Esophagus (tissue), 2 donors: Measurements from ENCODE around the gene EPS8. TPM values are rescaled to one million over a fixed set of nuclear protein-coding genes. Genes with fewer than 3 reads are reported as not detected.
A peak's percentile ranks its signal among the peaks of the same experiment; 100 is the strongest.

Source experiments
- H3K27ac ChIP-seq, 2 donors: one replicate each; pipeline ENCODE4 v1.5.1; 2013; ENCODE audit warnings: low read depth in 2 of 2, mild to moderate bottlenecking in 2 of 2, inconsistent platforms in 1 of 2, low read length in 1 of 2, moderate library complexity in 1 of 2
- H3K27me3 ChIP-seq, 2 donors: one replicate each; pipeline ENCODE4 v1.6.1; 2013; ENCODE audit warnings: low read length in 2 of 2, control low read depth in 1 of 2, mild to moderate bottlenecking in 1 of 2; ENCODE audit not compliant: insufficient read depth in 2 of 2, control insufficient read depth in 1 of 2
- H3K36me3 ChIP-seq, 2 donors: one replicate each; pipeline ENCODE4 v1.6.1; 2013; ENCODE audit warnings: low read length in 1 of 2; ENCODE audit not compliant: control insufficient read depth in 2 of 2, insufficient read depth in 2 of 2
- H3K4me1 ChIP-seq, 2 donors: one replicate each; pipeline ENCODE4 v1.6.1; 2013; ENCODE audit warnings: low read length in 1 of 2; ENCODE audit not compliant: control insufficient read depth in 2 of 2, insufficient read depth in 2 of 2
- H3K4me3 ChIP-seq, 2 donors: one replicate each; pipeline ENCODE4 v1.5.1; 2013; ENCODE audit warnings: low read length in 2 of 2, mild to moderate bottlenecking in 2 of 2, low read depth in 1 of 2, moderate library complexity in 1 of 2
- H3K9me3 ChIP-seq, 2 donors: one replicate each; pipeline ENCODE4 v1.6.1; 2013; ENCODE audit warnings: mild to moderate bottlenecking in 2 of 2, low read depth in 1 of 2, low read length in 1 of 2, moderate library complexity in 1 of 2; ENCODE audit not compliant: control insufficient read depth in 2 of 2, insufficient read depth in 1 of 2
- WGBS, 2 donors: extraction: QIAGEN DNeasy Blood & Tissue Kit; methylation state at CpG; one replicate each; pipeline ENCODE4 v1.1.7; 2013; 5-methylcytosine and 5-hydroxymethylcytosine counted together
- polyA plus RNA-seq, 2 donors: library from polyadenylated mRNA; stranded (reverse); fragments of 200-250 nt; gene quantifications; one replicate each; pipeline ENCODE4 v1.2.3, GENCODE V29; 2013
- donor health status: healthy with polysubstance abuse.
- donor health status: Bipolar disorder and iron deficiency.

Gene EPS8
- polyA plus RNA-seq: 1 to 10 TPM; 6.7 to 7.9 TPM

DNA sequence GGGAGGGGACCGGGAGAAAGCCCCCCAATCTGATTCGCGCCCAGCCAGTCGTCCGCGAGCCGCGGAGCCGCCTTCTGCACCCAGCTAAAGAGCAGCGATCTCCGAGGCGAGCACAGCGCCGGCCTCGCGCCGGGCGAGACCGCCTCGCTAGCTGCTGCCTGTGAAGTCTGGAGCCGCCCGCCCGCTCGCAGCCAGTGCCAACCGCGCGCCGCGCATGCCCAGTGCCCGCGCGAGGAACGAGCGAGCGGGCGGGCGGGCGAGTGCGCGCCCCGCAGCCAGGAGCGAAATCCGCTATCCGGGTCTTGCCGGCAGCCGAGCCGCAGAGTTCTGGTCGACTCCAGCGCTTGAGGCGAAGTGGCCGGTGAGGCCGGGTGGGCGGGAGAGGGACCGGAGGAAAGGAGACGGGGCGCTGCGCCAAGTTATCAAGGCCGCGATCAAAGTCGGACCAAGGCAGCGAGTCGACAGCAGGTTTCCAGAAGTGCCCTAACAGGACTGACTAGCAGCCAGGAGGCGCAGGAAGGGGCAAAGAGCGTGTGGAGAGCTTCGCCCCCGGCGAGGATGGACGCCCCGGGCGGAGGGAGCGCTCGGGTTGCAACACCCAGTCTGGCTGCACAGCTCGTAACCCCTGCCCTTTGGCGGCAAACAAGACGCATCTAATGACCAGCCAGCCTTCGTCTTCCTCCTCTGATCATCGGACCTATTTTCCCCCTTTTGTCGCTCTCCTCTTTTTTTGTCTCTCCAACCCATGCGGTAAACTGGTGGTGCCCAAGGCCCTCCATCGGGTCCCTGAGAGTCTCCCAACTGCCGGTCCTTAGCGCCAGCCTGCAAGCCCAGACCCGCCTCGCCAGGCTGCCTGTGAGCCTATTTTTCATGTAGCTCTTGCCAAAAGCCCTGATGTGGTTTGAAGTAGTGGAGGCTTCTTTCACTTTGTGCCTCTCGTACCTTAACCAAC is at the start of gene EPS8:
EPS8 (minus strand) TSS at position 169 of the 952 bp plus-strand sequence. CDS start 106,437 bp downstream, outside the sequence.
- Histone ChIP-seq H3K4me1 (no peaks in the 10 kb centered on the region), H3K9me3 (no peaks in the 10 kb centered on the region), H3K27me3 (no peaks in the 10 kb centered on the region), H3K27ac (peak within 1 kb of the TSS; percentile 87 to 91), H3K36me3 (no peaks in the 10 kb centered on the region), H3K4me3 (peak within 1 kb of the TSS; percentile 80 to 81)
- 1% methylated on average over 84 to 85 of the region's 85 CpGs for WGBS, 2 donors

DNA sequence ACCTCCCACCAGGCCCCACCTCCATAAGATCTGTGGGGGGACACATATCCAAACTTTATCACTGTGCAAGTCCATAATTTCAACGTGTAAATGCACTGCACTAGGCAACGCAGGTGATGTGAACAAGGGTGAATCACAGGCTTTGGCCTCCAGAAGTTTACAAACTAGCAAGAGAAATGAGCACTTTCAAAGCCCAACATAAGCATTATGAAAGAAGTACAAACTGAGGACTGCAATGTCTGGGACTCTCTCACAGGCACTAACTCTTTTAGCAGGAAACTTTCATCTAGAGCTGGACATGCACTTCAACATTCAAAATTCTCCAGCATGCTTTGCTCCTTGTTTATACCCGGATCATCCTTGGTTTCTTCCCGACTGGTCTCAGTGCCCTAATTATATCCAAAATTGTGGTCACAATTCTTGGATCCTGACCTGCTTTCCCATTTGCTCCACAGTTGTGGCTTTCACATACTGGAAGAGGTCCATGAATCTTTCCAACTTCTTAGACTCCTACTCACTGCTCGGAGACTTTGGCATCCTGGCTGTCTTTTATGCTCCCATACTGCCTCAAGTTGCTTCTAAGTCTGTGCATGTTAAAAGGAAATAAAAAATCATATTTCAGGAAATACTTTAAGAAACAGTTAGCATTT is 48.1 kb upstream of the EPS8 start:
- H3K4me1 ChIP-seq: no peaks in the 10 kb centered on the region
- no peak overlapping the region for H3K4me3 ChIP-seq
- H3K27me3 ChIP-seq: no peaks in the 10 kb centered on the region
- 63 to 66% methylated on average over 5 of the region's 5 CpGs for WGBS, 2 donors
- no peak overlapping the region for H3K27ac ChIP-seq
- no peaks in the 10 kb centered on the region for H3K36me3 ChIP-seq
- no peaks in the 10 kb centered on the region for H3K9me3 ChIP-seq

DNA sequence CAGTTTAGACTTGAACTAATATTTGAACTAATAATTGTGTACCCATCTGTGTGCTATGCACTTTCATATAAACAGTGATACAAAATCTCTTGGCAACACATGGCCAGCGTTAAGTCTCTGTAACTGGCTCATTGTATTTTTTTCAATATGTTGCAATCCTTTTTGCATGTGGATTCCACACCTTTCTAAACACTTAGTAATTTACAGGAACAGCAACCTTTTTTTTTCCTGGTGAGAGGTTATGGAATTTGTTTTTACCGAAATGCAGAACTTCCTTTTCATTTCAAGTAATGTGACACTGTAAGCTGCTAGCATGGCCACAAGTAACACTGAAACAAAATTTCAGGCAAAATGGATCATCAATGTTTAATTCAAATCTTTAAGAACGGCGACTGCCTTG is 45.4 kb upstream of the EPS8 start:
- Histone ChIP-seq H3K9me3 (no peaks in the 10 kb centered on the region), H3K4me3 (no peak overlapping the region), H3K4me1 (no peaks in the 10 kb centered on the region), H3K27me3 (no peaks in the 10 kb centered on the region), H3K36me3 (no peaks in the 10 kb centered on the region), H3K27ac (no peak overlapping the region)
- 73 to 74% methylated on average over 4 of the region's 4 CpGs for WGBS, 2 donors

DNA sequence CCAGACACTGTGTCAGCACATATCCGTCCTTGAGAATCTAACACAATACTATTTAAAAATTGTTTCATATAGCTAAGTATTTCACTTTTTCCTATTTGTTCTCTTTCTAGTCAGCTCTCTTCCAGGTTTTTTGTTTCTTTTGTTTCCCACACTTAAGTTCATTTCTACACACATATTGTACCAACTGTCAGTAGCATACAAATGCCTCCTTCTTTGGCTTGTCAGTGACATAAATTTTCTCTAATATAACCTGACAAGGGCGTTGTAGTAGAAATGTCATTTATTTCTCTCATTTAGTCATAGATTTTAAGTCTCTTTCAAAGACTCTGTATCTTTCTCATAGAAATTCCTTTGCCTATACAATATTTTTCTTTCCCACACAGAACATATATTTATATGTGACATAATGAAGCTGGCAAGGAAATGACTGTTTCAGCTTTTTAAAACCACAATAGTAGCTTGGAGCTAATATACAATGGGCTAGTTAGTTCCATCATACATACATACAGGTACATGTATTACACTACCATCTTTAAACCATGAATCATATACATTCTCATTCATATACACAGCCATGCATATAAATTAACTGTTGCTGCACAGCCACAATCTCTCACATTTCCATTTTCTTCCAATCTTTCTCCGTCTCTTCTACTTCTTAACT is 42.3 kb upstream of the EPS8 start:
- H3K27ac ChIP-seq: no peak overlapping the region
- 85 to 86% methylated on average over 3 of the region's 3 CpGs for WGBS, 2 donors
- no peak overlapping the region for H3K4me3 ChIP-seq
- H3K27me3 ChIP-seq: no peaks in the 10 kb centered on the region
- no peaks in the 10 kb centered on the region for H3K4me1 ChIP-seq
- H3K36me3 ChIP-seq: no peaks in the 10 kb centered on the region
- H3K9me3 ChIP-seq: no peaks in the 10 kb centered on the region

DNA sequence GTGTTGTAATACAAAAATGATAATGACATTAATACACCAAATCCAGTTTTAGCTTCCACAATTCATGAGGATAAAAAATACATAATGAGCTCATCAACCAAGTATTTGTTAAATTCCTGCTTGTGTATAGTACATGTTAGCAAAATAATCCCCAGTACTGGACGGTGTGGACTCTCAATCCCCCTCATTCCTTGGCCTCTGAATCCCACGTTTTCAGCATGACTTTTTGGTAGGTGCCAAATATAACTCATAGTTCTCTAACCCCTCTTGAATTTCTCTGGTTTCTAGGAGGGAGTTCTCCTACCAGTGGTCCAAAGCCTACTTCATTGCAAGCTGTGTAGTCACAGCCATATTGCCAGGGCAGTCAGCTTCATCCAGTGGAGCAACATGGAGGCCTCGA is 41.4 kb upstream of the EPS8 start:
- no peak overlapping the region for H3K27ac ChIP-seq
- H3K36me3 ChIP-seq: no peaks in the 10 kb centered on the region
- 57 to 62% methylated on average over 3 of the region's 3 CpGs for WGBS, 2 donors
- no peaks in the 10 kb centered on the region for H3K4me1 ChIP-seq
- no peaks in the 10 kb centered on the region for H3K9me3 ChIP-seq
- H3K27me3 ChIP-seq: no peaks in the 10 kb centered on the region
- no peak overlapping the region for H3K4me3 ChIP-seq

DNA sequence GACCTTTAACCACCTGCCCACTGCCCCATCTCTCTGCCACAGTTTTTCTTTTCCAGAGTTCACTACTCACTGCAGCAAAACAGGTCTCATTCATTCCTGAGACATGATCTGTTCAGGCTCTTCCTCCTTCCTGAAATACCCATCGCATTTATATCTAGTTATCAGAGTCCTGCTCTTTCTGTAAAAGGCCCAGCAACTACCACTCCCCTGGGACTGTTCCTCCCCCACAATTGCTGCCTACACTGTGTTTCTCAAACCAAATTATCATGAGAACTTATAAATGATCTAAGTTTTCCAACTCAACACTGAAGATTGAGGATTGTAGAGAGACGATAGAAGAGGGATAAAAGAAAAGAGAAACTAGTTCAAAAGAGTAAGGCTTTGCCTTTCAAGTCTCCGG is 40.8 kb upstream of the EPS8 start:
- no peak overlapping the region for H3K27ac ChIP-seq
- 63 to 67% methylated on average over 3 of the region's 3 CpGs for WGBS, 2 donors
- H3K4me3 ChIP-seq: no peak overlapping the region
- H3K4me1 ChIP-seq: no peaks in the 10 kb centered on the region
- H3K27me3 ChIP-seq: no peaks in the 10 kb centered on the region
- no peaks in the 10 kb centered on the region for H3K36me3 ChIP-seq
- H3K9me3 ChIP-seq: no peaks in the 10 kb centered on the region

DNA sequence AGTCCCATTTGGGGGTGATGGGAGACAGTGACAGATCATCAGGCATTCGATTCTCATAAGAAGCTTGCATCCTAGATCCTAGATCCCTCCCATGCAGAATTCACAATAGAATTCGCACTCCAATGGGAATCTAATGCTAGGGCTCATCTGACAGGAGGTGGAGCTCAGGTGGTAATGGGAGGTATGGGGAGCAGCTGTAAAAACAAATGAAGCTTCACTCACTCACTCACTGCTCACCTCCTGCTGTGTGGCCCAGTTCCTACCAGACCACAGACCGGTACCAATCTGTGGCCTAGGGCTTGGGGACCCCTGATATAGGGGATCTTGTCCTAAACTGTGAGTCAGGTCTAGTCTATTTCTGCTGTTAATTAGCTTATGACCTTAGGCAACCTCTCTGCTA is 40.1 kb upstream of the EPS8 start:
- H3K9me3 ChIP-seq: no peaks in the 10 kb centered on the region

DNA sequence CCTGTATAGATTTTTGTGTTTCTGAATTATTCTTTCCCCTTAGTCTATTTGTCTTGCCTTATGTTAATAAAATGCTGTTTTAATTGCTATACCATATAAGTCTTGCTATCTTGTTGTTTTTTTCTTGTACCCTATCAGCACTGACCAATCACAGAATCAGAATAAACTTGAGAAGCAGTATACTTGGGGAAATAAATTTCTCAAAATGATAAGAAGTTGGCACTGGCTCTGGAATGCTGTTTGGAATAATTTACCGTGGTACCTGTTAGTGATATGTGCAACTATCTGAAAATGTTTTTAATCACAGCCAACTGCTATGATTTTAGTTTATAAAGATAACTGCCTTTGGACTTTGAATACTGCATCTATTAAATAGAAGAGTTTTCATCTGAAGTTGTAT is 37.9 kb upstream of the EPS8 start:
- 34 to 38% methylated on average over 1 of the region's 1 CpG for WGBS, 2 donors
- H3K27ac ChIP-seq: no peak overlapping the region
- H3K4me1 ChIP-seq: no peaks in the 10 kb centered on the region
- no peaks in the 10 kb centered on the region for H3K36me3 ChIP-seq
- no peaks in the 10 kb centered on the region for H3K9me3 ChIP-seq
- H3K27me3 ChIP-seq: no peaks in the 10 kb centered on the region
- H3K4me3 ChIP-seq: no peak overlapping the region

More for the DNA sequence above, 40.1 kb upstream of the EPS8 start:
- Histone ChIP-seq H3K4me3 (no peak overlapping the region), H3K27ac (no peak overlapping the region), H3K4me1 (no peaks in the 10 kb centered on the region), H3K27me3 (no peaks in the 10 kb centered on the region), H3K36me3 (no peaks in the 10 kb centered on the region)
- WGBS, 2 donors: 87 to 90% methylated on average over 3 of the region's 3 CpGs

DNA sequence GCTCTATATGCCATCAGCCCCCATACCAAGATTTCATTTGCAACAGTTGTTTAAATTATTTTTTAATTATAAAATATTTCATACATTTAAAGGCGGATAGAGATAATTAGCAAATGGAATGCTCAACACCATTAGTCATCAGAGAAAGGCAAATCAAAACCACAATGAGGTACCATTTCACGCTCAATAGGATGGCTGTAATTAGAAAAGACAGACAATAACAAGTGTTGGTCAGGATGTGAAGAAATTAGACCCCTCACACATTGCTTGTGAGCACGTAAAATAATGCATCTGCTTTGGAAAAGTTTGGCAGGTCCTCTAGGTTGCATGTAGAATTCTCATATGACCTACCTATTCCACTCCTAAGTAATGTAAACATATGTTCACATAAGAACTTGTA is 35.3 kb upstream of the EPS8 start:
- Histone ChIP-seq H3K36me3 (no peaks in the 10 kb centered on the region), H3K27ac (no peak overlapping the region), H3K27me3 (no peaks in the 10 kb centered on the region), H3K4me3 (no peak overlapping the region), H3K4me1 (no peaks in the 10 kb centered on the region), H3K9me3 (no peaks in the 10 kb centered on the region)
- WGBS, 2 donors: 91 to 93% methylated on average over 3 of the region's 3 CpGs
